Left renal cortex interstitium (tissue), 4 donors: ENCODE measurements around the gene MSANTD1. TPM values are rescaled to one million over a fixed set of nuclear protein-coding genes. Genes with fewer than 3 reads are reported as not detected.

ENCODE experiments used
- DNase-seq, 4 donors: peaks; one replicate each; pipeline ENCODE4 v3.0.0-alpha.2; 2013; ENCODE audit warnings: low read depth in 4 of 4, low spot score in 2 of 4, missing footprints in 1 of 4
- polyA plus RNA-seq, 4 donors: library from polyadenylated mRNA; unstranded; fragments of 120-200 nt; gene quantifications; one replicate each; pipeline ENCODE4 v1.2.1, GENCODE V29; 2013; ENCODE audit not compliant: insufficient read length in 4 of 4

Gene MSANTD1
- polyA plus RNA-seq, 4 donors = 0.21 to 1.2 (median 0.60) TPM

DNA sequence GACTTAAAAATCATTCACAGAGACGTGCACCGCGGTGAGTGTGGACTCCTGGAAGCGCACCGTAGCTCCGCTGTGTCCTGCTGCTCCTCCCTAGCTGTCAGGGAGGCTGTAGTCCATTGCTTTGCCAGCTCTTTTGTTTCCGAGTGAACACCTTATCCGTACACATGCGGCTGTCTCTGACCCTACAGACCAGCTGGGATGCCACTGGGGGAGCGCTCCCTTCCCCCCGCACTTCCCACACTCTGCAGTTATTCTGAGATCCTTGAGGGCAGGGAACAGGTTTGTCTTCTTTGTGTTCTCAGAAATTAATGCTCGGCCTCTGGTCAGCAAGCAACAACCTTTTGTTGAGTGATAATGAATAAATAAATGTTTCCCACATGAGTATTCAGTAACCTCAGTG, 33.7 kb upstream of the MSANTD1 start:
- DNase-seq = no peak

GRCh38 chr4:3215733-3216132, 33.2 kb upstream of the MSANTD1 start:
- DNase-seq = no peak

GRCh38 chr4:3217266-3217665, 31.7 kb upstream of the MSANTD1 start:
- no peak for DNase-seq

GRCh38 chr4:3217771-3218170, 31.2 kb upstream of the MSANTD1 start:
- DNase-seq = no peak

DNA sequence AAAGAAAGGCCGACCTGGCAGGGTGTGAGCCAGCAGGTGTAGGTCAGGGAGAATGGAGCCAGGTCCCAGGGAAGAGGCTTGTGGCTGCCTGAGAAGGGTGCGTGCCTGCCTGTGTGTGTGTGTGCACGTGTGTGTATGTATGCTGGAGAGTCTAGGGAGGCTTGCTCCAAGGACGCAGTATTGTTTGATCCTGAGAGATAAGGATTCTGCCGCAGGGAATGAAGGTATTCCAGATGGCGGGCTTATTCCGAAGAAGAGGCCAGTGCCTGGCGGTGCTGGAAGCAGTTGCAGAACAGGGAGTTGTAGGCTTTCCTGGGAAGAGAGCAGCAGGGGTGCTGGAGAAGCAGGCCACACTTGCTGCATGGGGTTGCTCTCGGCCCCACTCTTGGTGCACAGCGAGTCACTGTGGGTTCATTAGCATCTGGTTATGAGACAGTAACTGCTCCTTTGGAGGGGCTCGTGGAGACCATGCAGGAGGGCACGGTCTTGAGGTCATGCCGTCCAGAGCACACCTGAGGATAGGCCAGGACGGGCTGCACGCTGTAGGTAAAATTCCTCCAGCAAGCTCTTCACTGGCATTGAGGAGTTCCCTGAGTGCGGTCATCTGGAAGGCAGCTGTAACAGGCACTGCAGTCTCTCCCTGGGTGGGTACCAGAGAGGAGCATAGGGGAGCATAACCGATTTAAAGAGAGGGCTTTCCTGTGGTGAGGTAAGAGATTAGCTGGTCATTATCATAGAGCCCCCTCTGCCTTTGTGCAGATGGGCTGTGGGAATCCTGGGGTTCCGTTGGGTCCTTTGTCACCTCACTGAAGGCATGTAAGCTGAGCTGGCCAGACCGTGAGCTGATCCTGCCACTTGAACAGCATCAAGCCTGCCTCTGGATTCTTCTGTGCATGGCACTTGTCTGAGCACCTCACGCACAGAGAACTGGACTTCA, 29.9 kb upstream of the MSANTD1 start:
- DNase-seq = no peak

DNA sequence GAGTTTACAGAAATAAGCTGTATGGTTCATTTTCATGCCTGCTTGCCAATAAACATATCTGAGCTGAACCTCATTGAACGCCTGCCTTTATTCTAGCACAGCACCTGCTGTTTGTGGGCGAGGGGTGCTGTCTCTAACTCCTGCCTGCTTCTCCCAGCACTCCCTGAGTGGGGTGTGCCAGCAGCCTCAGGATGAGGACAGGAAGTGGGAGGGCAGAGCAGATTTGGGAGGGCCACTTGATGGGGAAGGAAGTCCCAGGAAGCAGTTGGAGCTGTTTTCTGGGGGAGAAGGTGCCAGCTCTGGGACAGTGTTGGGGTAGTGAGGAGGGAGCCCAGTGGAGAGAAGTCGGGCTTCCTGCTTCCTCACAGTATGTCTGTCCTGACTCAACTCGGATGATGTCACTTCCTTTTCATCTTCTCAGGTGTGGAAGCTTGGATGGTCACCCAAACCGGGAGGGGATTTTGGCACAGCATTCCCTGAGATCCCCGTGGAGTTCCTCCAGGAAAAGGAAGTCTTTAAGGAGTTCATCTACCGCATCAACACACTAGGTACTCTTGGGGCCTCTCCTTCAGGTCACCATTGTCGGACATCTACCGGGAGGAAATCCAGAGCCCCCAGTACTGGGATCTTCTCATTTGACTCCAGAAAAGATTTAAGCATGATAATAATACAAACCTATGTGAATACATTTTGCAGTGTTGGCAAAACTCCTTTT, 29.0 kb upstream of the MSANTD1 start:
- no peak for DNase-seq

DNA sequence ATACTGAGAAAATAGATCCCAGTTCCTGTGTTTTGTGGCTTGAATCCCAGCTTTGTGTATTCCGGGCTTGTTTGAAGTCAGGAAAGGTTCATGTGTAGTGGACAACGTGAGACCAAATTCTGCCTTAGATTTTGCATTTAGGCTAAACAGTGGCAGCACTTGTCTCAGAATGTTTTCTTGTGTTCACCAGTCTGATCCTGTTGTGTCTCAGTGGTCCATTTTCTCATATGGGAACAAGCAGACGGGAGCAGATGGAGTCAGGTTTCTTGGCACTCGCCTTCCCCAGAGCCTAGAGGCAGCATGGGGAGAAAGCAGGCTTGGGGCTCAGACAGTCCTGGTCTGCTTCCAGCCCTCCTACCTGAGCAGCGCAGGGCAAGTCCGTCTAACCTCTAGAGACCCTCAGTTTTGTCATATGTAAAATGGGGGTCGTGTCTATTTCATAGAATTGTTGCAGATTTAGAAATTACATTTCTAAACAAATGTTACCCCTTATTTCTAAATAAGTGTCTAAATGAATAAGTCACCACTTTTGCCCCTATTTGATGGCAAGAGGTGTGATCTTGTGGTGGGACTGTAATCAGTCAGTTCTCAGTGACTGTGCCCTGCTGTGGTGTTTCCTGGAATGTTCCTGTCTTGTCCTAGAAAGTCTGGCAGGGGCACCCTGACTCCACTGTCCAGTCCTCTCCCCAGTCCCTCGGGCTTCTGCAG, 28.3 kb upstream of the MSANTD1 start:
- DNase-seq = no peak

- no peak for DNase-seq
Observed at GRCh38 chr4:3221184-3221494, 27.8 kb upstream of the MSANTD1 start.

DNA sequence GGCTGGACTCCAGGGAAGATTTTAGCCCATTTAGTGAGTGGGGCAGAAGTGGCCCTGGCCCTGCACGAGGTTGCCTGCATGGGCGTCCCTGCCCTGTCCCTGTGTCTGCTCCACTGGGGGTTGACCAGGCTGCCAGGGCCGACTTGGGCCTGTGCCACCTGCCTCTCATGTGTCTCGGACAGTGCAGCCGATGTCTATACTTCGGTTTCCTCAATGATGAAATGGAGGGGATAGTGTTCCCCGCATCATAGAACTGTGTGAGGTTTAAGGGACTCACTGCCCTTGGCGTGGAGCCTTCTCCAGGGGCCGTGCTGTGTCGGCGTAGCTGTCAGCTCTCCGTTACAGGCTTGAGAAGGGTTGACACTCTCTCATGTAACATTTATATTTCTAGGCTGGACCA, 27.0 kb upstream of the MSANTD1 start:
- DNase-seq = no peak

DNA sequence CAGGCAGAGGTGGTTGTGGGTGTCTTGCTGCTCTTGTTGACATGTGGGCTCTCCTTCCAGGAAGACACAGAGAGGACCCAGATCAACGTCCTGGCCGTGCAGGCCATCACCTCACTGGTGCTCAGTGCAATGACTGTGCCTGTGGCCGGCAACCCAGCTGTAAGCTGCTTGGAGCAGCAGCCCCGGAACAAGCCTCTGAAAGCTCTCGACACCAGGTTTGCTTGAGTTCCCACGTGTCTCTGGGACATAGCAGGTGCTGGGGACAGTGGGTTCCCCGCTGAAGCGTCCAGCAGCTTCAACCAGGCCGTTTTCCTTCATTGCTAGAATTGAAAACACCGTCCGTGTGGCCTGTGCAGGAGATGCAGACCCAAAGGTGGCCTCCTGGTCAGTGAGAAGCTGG, 25.6 kb upstream of the MSANTD1 start:
- DNase-seq = no peak

GRCh38 chr4:3223956-3224748, 24.8 kb upstream of the MSANTD1 start:
- DNase-seq = no peak

GRCh38 chr4:3225071-3225850, 23.7 kb upstream of the MSANTD1 start:
- no peak for DNase-seq

DNA sequence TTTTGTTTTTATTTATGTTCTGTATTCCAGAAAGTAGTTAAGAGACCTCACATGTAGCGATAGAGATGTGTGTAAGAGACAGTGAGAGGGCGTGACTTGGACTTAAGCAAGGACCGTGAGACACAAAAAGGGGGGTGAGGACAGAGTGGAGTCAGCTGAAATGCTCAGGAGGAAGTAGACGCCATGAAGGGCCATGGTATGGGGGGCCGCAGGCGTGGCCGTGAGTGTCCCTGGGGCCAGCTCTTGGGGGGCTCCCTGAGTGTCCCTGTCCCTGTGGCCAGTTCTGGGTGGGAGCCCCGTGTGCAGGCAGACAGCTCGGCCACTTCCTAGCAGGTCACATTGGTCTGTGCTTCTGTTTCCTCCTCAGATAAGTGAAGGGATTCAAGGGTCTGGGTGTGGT, 23.0 kb upstream of the MSANTD1 start:
- DNase-seq = no peak

DNA sequence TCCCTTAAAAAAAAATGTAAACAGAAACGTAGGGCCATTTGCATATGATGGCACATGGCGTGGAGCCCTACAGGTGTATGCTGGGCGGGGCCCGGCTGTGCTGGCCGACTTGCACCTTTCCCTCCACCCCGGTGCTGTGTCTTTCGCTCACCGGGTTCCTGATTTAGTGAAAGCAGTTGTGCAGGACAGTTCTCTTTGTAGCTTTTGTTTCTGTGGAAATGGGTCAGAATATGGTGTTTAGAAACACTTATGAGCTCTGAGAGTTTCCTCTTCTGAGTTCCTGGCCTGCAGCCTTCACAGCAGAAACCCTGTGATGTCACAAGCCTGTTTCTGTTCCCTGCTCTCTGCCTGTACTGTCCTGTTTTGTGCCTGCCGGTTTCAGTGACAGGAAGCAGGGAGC, 22.5 kb upstream of the MSANTD1 start:
- DNase-seq = no peak

GRCh38 chr4:3226944-3227343, 22.0 kb upstream of the MSANTD1 start:
- no peak for DNase-seq

GRCh38 chr4:3227878-3228675, 20.9 kb upstream of the MSANTD1 start:
- no peak for DNase-seq

DNA sequence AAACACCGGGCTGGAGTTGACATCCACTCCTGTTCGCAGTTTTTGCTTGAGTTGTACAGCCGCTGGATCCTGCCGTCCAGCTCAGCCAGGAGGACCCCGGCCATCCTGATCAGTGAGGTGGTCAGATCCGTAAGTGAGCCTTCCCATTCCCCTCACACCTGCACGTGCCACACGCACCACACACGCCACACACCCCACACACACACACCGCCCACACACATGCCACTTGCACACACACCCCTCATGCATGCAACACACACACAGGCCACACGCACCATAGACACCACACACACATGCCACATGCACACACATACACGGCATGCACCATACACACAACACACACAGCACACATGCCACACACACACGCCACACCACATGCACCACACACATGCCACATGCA, 20.1 kb upstream of the MSANTD1 start:
- DNase-seq = no peak

GRCh38 chr4:3229328-3229727, 19.6 kb upstream of the MSANTD1 start:
- DNase-seq = no peak

- no peak for DNase-seq
Observed at GRCh38 chr4:3229964-3230363, 19.0 kb upstream of the MSANTD1 start.
